Limb (tissue), 2 donors: ENCODE data around the gene CNN2.

Experiments used
- DNase-seq, 2 donors: peaks; one replicate each; pipeline ENCODE4 v3.0.0-alpha.2; 2016; ENCODE audit errors: extremely low spot score in 2 of 2

The CNN2 gene

GRCh38 chr19:1025960-1026782 is at the start of gene CNN2:
Gene CNN2 (plus strand): TSS chr19:1026608. CDS start chr19:1026662, 54 bp downstream.
- peak; percentile 81 to 90 for DNase-seq

- no peak for DNase-seq
Measured at GRCh38 chr19:977058-977464, 49.3 kb upstream of the CNN2 start.

- DNase-seq: no peak
Measured at GRCh38 chr19:979318-979741, 47.1 kb upstream of the CNN2 start.

GRCh38 chr19:980133-980998 is 46.0 kb upstream of the CNN2 start:
- DNase-seq: no peak

- peak; percentile 50 to 89 for DNase-seq
Measured at GRCh38 chr19:982567-983170, 43.7 kb upstream of the CNN2 start.

- DNase-seq: peak; percentile 91 to 95
Measured at GRCh38 chr19:984165-984967, 42.0 kb upstream of the CNN2 start, which contains the start of gene WDR18. Gene WDR18 (plus strand): TSS chr19:984345. CDS start chr19:984354, 9 bp downstream.

GRCh38 chr19:986083-986482 is 40.3 kb upstream of the CNN2 start:
- no peak for DNase-seq

GRCh38 chr19:988081-988480 is 38.3 kb upstream of the CNN2 start:
- no peak for DNase-seq

- DNase-seq: no peak
Measured at GRCh38 chr19:988510-988909, 37.9 kb upstream of the CNN2 start.

GRCh38 chr19:989381-990081 is 36.9 kb upstream of the CNN2 start:
- DNase-seq: no peak

- DNase-seq: no peak
Measured at GRCh38 chr19:990119-990571, 36.3 kb upstream of the CNN2 start.

- DNase-seq: no peak
Measured at GRCh38 chr19:990746-991145, 35.7 kb upstream of the CNN2 start.

- peak in 1 of 2 donors; percentile 65 for DNase-seq
Measured at GRCh38 chr19:991174-991931, 35.1 kb upstream of the CNN2 start.

GRCh38 chr19:991932-992669 is 34.3 kb upstream of the CNN2 start:
- no peak for DNase-seq

- DNase-seq: no peak
Measured at GRCh38 chr19:992670-993055, 33.7 kb upstream of the CNN2 start.

GRCh38 chr19:993361-993830 is 33.0 kb upstream of the CNN2 start:
- DNase-seq: no peak

- DNase-seq: no peak
Measured at GRCh38 chr19:993831-994393, 32.5 kb upstream of the CNN2 start.

GRCh38 chr19:994516-994915 is 31.9 kb upstream of the CNN2 start:
- DNase-seq: no peak
